ENCODE data around the gene FNDC3B.

Gene FNDC3B

GRCh38 chr3:172396400-172396799, 357.0 kb downstream of the FNDC3B start:
- no peaks in the 10 kb centered on the region for H3K27me3 ChIP-seq
- no peaks in the 10 kb centered on the region for H3K36me3 ChIP-seq
- TF ChIP-seq, protein P1, sequence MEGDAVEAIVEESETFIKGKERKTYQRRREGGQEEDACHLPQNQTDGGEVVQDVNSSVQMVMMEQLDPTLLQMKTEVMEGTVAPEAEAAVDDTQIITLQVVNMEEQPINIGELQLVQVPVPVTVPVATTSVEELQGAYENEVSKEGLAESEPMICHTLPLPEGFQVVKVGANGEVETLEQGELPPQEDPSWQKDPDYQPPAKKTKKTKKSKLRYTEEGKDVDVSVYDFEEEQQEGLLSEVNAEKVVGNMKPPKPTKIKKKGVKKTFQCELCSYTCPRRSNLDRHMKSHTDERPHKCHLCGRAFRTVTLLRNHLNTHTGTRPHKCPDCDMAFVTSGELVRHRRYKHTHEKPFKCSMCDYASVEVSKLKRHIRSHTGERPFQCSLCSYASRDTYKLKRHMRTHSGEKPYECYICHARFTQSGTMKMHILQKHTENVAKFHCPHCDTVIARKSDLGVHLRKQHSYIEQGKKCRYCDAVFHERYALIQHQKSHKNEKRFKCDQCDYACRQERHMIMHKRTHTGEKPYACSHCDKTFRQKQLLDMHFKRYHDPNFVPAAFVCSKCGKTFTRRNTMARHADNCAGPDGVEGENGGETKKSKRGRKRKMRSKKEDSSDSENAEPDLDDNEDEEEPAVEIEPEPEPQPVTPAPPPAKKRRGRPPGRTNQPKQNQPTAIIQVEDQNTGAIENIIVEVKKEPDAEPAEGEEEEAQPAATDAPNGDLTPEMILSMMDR (IDR thresholded peaks at IDR 0.05; ENCODE audit: low read depth, low read length) = no peak
- no peaks in the 10 kb centered on the region for H3K4me1 ChIP-seq
- no peak overlapping the region for H3K4me3 ChIP-seq (ENCODE audit: low read depth, low read length)
- no peak for DNase-seq
- H3K9me3 ChIP-seq = no peaks in the 10 kb centered on the region

DNA sequence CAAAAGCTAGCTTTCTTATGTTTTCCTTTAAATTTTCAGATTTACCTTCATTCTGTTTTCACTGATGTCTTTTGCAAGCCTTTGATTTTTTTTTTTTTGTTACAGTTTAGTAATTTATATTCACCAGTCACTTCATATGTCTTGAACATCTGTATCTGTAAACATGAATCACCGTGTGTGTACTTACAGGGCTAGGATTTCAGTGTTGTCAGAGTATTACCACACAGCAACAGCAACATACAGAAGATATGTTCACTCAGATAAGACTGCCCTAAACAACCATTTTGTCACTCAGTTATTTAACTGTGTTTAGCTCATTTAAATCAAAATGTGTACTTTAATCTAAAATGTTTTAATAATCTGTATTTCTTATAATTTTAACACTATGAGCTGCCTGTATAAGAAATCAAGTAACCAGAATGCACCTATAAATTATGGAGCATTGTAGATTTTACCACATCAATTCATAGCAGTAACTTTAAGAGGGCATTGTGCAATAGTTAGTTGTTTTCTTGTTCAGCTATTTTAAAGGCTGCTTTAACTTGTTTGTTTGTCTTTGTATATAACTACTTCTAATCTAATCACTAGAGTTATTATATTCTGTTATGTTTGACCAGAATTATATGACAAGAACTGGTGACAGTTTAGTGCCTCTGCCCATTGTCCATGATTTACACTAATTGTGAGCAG, 358.5 kb downstream of the FNDC3B start:
- Histone ChIP-seq H3K27me3 (no peaks in the 10 kb centered on the region), H3K4me3 (ENCODE audit: low read depth, low read length) (no peak overlapping the region), H3K4me1 (no peaks in the 10 kb centered on the region), H3K9me3 (no peaks in the 10 kb centered on the region), H3K36me3 (no peaks in the 10 kb centered on the region)
- TF ChIP-seq, protein P1 (IDR thresholded peaks at IDR 0.05; ENCODE audit: low read depth, low read length) = no peak
- no peak for DNase-seq

DNA sequence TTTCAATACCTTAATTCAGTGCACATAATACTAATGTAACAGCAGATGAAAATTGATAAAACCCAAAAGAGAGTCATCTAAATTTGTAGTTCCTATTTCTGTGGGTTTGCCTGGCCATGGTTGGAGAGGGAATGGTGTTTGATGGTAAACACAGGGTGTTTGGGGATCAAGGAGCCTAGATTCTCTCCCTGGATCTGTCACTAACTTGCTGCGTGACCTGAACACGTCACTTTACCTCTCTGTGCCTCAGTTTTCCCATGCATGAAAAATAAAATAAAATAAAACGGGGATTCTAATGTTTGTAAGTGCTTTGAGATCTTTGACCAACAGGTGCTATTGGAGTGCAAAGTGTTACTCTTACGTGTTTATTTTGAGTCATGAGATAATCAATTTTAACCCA, 359.1 kb downstream of the FNDC3B start:
- Histone ChIP-seq H3K27me3 (no peaks in the 10 kb centered on the region), H3K4me3 (ENCODE audit: low read depth, low read length) (no peak overlapping the region), H3K4me1 (no peaks in the 10 kb centered on the region), H3K36me3 (no peaks in the 10 kb centered on the region), H3K9me3 (no peaks in the 10 kb centered on the region)
- TF ChIP-seq, protein P1 (IDR thresholded peaks at IDR 0.05; ENCODE audit: low read depth, low read length) = no peak
- DNase-seq = no peak

GRCh38 chr3:172402090-172402489, 362.7 kb downstream of the FNDC3B start:
- Histone ChIP-seq H3K27me3 (no peaks in the 10 kb centered on the region), H3K4me1 (no peaks in the 10 kb centered on the region), H3K9me3 (no peaks in the 10 kb centered on the region), H3K4me3 (ENCODE audit: low read depth, low read length) (no peak overlapping the region), H3K36me3 (no peaks in the 10 kb centered on the region)
- TF ChIP-seq, protein P1 (IDR thresholded peaks at IDR 0.05; ENCODE audit: low read depth, low read length) = no peak
- no peak for DNase-seq

DNA sequence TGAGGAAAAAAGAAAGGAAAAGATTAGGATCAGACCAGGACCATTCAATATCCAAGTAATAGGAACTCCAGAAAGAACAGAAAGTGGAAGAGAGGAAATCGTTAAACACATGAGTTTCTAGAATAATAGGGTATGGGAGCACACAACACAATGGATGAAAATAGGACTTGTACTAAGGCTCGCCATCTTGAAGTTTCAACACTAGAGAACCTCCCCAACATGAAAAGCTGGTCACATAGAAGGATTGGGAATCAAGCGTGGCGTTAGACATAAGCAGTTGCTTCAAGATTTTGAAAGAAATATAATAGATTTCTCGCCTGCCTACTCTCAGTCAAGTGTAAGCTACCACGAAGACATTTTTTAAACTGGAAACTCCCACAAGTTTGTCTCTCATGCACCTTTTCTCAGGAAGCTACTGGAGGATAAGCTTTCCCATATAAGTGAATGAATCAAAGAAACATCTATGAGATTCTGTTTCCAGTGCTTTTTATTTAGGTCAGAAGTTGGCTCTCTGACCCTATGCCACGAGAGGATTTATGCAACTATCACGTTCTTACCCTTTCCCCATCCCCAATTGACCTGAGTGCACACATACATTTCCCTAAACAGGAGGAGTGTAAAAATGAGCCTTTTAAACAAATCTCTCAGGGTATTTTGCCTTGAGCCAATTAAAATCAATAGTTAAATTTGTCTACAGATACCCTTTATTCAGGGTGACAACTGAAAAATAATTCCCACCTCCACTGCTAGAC, 363.7 kb downstream of the FNDC3B start:
- no peak for DNase-seq
- Histone ChIP-seq H3K27me3 (no peaks in the 10 kb centered on the region), H3K9me3 (no peaks in the 10 kb centered on the region), H3K4me3 (ENCODE audit: low read depth, low read length) (no peak overlapping the region), H3K36me3 (no peaks in the 10 kb centered on the region), H3K4me1 (no peaks in the 10 kb centered on the region)
- TF ChIP-seq, protein P1 (IDR thresholded peaks at IDR 0.05; ENCODE audit: low read depth, low read length) = no peak

Measured in BE2C (cell line).